HG03521 (cell line): ENCODE data around the gene THAP7.
"Not testable (repeated sequence)": the region's sequence is repeated elsewhere in the genome, so short reads cannot be mapped to it uniquely, and the experiment has no call there.

Experiments
- ATAC-seq: cut with Tn5 transposase; IDR thresholded peaks from one replicate; pipeline ENCODE4 v1.9.1; 2021; ENCODE audit warnings: mild to moderate bottlenecking, moderate library complexity; ENCODE audit not compliant: unreplicated experiment

THAP7 gene

DNA sequence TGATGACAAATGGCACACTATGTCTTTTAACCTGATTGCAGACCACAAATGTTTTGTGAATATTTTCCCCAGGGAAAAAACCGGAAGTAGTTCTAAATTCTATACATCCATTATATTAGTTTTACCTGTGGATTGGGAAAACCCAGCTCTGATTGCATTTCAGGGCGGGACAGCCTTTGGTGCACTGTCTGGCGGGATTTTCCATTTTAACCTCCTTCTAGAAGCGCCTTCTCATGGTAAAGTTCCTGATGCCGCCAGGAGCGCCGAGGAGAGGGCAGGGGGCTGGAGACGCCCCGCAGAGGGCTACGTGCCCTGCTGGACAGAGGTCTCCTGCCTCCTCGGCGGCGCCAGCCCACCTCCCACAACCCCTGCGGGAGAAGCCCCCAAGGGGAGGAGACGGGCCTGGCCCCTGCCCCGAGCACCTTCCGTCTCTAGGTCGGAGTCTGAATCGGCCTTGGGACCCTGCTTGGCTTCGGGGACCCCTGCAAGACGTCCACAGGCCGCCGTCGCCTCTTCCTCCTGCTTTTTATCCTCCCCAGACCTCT lies 11.8 kb upstream of the THAP7 start:
- no peak for ATAC-seq

DNA sequence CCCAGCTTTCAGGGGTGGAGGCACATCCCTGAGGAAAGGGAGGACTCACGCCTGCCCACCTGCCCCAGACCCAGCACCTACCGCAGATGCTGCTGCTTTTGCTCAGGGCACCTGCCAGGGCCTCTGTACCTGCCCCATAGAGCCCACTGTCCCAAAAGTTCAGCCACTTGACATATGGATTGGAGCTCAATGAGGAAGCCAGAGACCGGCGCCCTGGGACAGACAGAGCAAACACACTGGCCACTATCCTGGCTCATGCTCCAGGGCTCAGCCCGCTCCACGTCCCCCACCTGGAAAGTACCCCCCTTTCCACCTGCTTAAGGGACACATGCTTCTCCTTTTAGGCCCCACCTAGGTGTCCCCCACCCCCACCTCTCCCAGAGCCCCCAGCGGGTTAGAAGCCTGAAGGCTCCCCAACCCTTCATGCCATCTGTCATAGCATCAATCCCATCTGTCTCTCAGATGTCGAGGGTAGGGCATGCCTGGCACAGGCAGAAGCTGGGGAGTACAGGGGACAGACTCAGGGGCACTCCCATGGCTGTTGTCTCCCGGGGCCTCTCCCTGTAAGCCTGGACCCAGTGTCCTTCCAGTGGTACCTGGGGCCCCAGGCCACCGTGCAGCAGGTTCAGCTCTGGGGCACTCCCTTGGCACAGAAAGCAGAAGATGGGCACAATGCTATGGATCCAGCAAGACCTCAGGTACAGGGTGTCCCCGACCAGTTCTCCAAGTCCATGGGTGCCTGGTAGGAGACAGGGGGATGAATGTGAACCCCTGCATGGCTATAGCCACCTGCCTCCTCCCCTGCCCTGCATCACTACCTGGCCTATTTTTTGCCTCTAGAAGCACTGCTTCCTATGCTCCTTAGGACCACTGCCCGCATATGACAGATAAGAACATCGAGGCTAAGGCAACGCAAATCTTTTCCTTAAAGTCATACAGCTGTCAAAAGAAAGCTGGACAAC lies 10.8 kb upstream of the THAP7 start:
- ATAC-seq: no peak

DNA sequence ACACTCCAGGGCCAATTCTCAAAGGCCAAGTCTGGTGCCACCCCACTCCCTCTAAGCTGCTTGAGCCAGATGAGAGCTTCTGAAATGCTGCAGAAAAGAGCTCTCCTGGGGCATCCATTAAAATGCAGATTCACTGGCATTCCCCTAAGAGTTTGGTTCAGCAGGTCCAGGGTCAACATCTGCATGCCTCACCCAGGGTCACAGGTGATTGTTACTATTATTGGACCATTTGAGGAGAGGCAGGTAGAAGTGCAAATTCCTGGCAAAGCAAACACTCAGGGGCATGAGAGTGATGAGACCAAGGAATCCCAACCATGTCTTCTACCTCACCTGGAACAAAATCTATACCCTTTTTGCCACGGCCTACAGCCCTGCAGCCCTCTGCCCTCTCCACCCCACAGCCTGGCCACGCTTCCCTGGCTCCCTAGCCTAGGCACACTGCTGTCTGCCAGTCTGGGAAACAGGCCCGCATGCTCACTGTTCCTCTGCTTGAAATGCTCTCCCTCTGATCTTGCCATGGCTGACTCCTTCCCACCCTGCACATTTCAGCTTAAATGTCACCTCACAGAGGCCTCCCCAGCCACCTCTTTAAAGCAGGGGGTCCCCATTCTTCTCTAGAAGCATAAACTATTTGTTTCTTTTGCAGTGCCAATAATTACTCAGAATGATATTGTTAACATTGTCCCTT lies 8.7 kb upstream of the THAP7 start:
- no peak for ATAC-seq

DNA sequence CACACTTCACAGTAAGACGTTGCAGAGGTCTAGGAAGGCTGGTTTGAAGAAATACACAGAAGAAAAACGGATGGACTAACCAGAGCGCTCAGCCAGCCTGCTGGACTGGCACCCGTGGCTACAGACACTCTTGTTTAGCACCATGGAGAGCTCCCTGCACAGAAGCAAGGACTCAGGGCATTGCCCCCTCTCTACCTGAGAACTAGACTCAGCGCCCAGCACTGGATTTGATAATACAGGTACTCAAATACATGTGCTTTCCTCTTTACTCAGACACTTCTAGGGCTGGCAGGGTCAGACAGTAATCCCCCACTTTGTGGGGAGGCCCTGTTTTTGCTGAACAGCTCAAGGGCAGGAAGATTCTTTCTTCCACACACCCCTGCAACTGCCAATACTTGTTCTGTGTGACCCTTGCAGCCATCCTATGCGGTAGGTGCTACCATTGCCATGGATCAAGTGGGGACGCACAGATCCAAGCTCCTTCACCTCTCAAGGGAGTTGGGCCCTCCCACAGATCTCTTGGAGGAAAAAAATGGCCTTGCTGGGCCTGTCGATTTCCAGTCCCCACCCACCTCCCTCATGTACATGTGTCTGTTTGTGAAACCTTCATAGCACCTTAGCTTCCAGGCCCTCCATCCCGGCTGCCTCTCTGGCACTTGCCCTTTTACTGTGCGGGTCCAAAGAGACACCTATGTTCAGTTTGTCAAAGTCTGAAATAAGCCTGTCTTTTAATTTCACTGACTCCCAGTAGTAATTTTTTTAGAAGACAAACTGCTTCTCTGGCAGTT lies 7.9 kb upstream of the THAP7 start:
- no peak for ATAC-seq

DNA sequence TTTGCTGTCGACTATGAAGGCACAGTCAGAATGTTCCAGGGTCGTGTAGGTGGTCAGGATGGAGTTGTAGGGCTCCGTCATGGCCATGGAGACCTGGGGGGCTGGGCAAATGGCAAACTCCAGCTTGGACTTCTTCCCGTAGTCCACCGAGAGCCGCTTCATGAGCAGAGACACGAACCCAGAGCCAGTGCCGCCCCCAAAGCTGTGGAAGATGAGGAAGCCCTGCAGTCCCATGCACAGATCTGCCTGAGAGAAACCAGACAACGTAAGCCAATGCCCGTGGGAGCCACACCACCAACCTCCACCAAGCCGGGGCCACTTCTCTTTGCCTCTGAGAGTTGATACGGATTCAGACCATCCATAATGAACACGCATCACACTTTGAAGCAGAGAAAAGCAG lies 7.3 kb upstream of the THAP7 start:
- not testable (repeated sequence) for ATAC-seq

DNA sequence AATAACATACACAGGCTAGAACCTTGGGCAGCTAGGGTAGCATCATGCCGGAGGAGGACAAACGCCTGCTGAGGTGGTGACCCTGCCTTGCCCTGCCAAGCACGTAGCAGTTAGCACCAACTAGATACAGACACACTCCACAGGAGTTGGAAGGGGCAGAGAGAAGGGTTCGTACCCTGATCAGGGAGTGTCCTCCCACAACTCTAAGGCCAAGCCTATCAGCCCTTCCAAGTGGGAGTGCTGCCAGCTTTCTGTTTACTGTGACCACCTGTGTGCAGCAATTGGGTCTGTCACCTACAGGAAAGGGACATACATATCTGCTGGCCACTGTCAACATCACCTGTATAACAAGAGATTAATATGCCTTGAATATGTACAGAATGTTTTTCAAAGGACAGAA lies 1.9 kb upstream of the THAP7 start:
- ATAC-seq: no peak

DNA sequence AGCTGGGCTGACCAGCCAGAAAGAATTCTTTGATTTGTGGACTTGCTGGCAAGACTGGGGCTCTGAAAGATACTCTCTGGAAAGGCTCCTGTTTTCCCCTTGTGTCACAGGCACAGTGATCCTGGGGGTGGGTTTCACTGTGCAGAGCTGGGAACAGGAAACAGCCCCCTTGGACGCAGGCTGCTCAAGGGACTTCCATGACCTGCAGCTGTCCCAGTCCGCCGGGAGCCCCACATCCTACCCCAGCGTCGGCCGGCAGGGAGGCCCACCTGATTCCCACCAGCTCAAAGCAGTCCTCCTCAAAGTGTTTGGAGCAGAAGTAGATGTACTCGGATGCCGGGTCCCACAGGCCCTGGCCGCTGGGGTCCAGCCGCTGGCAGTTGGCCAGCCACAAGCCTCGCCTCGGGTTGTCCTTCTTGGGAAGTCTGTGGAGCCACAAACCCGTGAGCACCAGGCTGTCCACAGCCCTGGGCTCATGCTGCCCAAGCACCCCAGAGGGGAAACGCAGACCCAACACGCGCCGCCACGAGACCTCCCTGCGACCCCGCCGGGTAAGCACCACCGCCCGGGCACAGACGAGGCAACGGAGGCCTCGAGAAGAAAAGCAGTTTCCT lies 824 bp downstream of the THAP7 start:
- ATAC-seq: peak; percentile 1

DNA sequence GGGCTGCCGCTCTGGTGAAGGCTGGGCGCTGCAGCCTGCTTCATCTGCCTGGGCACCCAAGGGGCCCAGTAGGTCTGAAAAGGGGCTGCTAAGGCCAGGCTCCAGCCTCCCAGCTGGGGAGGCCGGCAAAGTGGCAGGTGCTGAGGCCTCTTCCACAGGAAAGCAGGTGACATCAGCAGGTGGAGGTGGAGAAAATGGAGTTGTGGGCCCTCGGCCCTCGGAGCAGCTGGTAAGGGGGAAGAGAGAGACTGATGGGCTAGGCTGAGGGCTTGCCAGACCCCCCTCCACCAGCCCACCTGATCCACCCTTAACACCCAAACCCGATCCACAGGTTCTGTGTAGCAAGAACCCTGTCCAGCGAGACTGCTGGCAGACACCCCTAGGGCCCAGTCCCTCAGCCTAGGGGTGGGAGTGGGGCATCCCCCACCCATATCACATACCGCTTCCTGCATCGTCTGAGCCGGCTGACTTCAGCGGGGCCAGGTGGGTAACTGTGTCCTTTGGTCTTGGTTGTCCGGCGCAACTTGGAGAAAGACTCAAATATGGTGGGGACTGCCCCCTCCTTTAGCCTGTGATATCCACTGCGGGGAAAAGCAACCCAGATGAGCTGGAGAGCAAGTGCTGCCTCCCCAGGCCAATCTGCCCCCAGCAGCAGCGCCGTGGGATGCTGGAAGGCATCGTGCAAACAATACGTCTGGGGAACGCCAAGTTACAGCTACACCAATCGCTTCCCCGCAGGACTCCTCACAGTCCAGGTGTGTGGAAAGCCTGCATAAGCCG lies 1.5 kb downstream of the THAP7 start:
- ATAC-seq: no peak

DNA sequence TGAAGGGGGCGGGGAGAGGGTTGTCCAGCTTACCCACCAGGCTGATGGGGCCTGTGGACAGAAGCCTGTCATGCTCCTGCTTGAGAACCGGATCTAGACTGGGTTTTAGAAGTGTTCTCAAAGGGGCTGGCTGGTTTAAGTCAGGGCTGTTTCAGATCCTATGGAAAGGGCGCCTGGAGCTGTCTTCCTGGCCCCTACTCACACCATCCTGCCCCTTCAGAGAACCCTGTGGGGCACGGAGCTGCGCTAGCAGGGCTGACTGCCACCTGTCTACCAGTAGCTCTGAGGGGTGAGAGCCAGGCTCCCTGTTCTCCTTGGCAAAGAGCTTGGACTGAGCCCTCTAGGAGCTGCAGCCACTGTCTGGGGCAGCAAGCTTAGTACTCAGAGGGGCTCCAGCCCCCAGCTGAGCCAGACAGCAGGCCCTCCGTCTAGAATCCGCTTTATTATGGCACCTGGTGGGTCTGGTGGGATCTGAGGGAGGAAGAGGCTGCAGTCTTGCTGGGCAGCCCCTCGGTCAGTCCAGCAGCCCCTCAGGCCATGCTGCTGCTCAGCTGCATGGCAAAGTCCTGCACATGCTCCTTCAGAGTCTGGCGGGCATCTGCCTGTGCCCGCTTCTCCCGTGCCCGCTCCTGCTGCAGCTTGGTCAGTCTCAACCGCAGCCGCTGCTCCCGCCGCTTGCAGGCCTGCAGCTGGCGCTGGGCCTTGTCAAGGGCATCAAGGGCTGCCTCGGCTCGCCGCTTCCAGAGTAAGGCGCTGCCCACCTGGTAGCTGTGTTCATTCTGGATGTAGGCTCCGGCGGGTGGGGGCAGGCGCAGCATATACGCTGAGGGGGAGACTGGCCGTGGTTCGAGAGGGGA lies 2.3 kb downstream of the THAP7 start:
- ATAC-seq: no peak

DNA sequence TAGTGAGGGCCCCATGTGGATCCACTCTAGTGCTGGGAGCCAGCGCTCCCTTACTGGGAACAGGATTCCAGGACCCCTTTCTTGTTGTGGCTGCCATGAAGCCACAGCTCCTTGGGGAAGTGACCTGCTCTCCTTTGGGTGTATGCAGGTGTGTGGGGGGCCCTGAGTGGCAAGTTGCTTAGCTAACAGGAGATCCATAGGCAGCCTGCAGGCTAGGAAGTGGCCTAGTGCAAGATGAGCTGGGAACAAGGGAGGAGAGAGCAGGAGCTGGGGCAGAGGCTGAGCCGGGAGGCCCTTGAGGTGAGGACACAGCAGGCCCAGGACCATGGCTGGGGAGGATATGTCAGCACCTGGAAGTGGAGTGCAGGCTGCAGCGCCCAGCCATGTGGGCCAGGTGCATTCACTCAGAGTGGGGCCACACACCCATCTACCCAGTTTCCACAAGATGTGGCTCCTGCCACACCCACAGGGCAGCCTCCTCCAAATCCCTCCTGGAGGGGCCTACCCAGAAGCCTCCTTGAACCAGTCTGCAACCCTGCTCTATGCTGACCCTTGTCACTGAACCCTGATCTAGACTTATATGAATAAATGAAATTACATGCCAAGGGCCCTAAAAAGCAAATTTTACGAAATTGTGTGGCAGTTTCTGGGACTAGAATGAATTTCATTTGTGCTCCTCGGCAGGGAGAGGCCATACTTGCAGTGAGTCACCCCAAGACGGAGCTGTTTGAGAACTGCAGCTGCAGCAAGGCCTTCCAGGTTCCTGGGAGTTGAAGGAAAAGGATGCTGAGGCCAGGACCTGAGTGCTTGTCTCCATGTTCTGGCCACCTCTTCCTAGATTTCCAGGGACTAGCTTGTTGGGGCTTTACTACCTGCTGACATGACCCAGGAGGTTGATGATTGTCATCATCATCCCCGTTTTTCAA lies 3.2 kb downstream of the THAP7 start:
- no peak for ATAC-seq

DNA sequence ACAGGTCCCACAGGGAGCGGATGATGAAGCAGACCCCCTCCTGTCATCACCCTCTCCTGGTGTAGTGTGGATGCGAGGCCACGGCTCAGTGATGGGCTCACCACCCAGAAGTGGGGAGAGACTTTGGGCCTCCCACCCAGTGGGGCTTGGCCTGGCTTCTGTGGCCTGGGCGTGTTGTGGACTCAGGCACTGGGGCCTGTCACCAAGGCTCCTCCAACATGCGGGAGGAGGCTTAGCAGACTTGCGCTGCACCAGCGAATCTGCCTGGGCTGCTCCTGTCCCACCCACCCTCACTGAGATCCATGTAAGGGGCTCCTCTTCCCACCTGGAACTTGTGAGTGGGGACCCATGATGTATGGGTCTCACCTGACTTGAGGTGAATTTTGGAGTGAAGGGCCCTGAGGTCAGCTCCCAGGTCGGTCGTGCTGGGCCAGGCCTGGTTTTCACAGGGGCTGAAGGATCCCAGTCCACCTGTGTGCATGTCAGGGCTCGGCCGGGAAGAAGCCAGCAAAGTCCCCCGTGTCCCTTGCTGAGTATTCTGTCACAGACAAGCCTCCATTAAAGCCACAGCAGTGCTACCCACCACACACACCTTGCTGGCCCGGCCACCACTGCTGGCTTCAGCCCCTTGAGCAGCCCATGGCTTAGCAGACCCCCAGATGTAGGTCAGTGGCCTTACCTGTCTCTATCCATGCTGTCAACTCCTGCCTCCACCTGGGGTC lies 4.2 kb downstream of the THAP7 start:
- ATAC-seq: no peak

DNA sequence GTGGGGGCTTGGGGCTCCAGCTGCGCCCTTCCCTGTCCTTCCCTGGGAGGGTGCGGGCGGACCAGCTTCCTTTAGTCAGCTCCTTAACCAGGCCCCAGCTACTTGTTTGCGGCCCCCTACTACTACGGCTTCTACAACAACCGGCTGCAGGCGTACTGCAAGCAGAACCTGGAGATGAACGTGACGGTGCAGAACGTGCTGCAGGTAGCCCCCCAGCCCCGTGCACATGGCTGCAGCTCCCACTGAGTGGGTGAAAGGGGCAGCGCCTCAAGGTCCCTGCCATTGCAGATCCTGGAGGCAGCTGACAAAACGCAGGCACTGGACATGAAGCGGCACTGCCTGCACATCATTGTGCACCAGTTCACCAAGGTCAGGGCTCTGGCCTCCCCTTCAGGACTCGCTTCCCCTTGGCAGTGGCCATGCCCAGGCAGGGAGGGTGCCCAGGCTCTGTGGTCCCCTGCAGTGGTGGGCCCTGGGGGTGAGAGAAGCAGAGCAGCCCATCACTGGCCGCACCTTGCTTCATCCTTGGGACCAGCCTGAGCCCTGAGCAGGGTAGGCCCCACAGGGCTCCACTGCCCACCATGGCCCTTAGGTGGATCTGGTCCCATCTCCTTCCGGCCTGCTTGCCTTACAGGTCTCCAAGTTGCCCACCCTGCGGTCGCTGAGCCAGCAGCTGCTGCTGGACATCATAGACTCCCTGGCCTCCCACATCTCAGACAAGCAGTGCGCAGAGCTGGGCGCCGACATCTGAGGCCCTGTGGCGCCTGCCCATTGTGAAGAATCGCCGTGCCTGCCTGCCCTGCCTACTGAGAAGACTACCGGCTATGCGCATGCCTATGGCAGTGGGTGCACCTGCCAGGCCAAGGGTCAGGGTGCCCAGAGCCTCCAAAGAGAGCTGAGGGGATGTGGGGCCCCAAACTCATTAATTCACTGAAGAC lies 5.1 kb downstream of the THAP7 start:
- no peak for ATAC-seq

DNA sequence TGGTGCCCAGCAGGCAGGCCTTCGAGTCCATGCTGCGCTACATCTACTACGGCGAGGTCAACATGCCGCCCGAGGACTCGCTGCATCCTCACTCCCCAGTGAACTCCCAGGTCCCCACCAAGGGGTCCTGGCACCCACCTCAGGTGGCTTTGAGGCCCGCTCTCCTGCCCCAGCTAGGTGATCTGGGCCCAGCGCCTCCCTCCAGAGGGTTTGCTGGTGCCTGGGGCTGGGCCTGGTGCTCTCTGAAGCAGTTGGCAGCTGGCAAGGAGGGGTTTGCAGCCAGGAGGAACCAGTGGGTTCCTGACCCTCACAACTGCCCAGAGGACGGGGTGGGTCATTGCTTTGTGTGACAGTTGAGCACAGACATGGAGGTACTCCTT lies 5.9 kb downstream of the THAP7 start:
- ATAC-seq: no peak

DNA sequence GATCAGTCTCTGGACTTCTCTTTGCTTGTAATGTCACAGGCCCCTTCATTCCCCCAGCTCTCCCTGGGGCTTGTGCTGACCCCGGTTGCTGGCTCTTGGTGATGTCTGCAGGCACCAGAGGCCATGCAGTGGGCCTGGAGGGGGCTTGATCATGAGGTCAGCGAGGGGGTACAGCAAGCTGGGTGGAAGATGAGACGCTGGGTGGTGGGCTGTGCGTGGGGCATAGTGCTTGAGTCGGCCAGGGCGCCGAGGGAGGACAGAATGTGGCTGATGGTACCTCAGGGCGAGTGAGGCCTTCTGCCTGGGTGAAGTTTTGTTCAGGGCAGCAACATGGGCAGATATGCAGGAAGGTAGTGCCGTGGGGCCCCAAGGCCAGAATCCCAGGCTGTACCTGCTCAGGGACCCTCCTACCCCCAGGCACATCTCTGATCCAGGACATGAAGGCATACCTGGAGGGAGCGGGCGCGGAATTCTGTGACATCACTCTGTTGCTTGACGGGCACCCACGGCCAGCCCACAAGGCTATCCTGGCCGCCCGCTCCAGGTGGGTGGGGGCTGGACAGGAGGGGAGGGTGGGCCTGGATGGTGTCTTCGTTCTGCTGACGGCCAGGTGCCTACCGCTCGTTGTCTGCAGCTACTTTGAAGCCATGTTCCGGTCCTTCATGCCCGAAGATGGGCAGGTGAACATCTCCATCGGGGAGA lies 6.4 kb downstream of the THAP7 start:
- ATAC-seq: no peak

DNA sequence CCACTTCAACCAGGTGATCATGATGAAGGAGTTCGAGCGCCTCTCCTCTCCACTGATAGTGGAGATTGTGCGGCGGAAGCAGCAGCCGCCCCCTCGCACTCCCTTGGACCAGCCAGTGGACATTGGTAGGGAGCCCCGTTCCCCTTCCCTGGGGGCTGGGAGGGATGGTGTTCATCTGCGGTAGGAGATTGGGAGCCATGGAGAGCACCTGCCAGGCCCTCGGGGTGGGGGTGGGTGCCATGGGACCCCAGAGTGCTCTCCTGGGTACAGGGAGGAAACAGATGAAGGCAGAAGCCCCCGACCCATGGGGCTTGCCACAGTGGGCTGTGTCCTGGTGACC lies 7.0 kb downstream of the THAP7 start:
- ATAC-seq: no peak
